ENCODE results near the gene DNAJC2. TPM values are rescaled to one million over a fixed set of nuclear protein-coding genes. Genes with fewer than 3 reads are reported as not detected.
"Not testable (repeated sequence)": the region's sequence is repeated elsewhere in the genome, so short reads cannot be mapped to it uniquely, and the experiment has no call there.

Gene DNAJC2
- total RNA-seq, 1 donor from 2014 or later: 17.7 TPM

- intact Hi-C loops (cut with DNase I): not testable (repeated sequence)
- peak; percentile 78 for DNase-seq (ENCODE audit: low spot score)
Observed at GRCh38 chr7:103279963-103280802, 64.4 kb downstream of the DNAJC2 start.

GRCh38 chr7:103279636-103279962 lies 65.0 kb downstream of the DNAJC2 start:
- DNase-seq (ENCODE audit: low spot score); intact Hi-C loops (cut with DNase I): not testable (repeated sequence)

GRCh38 chr7:103278195-103278594 lies 66.4 kb downstream of the DNAJC2 start:
- DNase-seq (ENCODE audit: low spot score); intact Hi-C loops (cut with DNase I): not testable (repeated sequence)

GRCh38 chr7:103274867-103275266 lies 69.7 kb downstream of the DNAJC2 start:
- intact Hi-C loops (cut with DNase I); DNase-seq (ENCODE audit: low spot score): not testable (repeated sequence)

GRCh38 chr7:103273374-103273773 lies 71.2 kb downstream of the DNAJC2 start:
- intact Hi-C loops (cut with DNase I); DNase-seq (ENCODE audit: low spot score): not testable (repeated sequence)

GRCh38 chr7:103266229-103266628 lies 78.3 kb downstream of the DNAJC2 start:
- DNase-seq (ENCODE audit: low spot score); intact Hi-C loops (cut with DNase I): not testable (repeated sequence)

- DNase-seq (ENCODE audit: low spot score); intact Hi-C loops (cut with DNase I): not testable (repeated sequence)
Observed at GRCh38 chr7:103264054-103264453, 80.5 kb downstream of the DNAJC2 start.

Other genes starting within 250 kb of the DNAJC2 start
- 8.4 TPM for gene NAPEPLD, start 195.7 kb downstream of the DNAJC2 start, total RNA-seq
- 68.2 TPM for gene PMPCB, start 47.3 kb downstream of the DNAJC2 start, total RNA-seq
- gene PSMC2, start 2.9 kb upstream of the DNAJC2 start, total RNA-seq: 106 TPM
- gene SLC26A5, start 101.4 kb upstream of the DNAJC2 start, total RNA-seq: not detected

Data from cardiac septum (tissue), 1 donor.